ENCODE measurements around the gene NXPE1.

GRCh38 chr11:114571712-114572111, 12.0 kb upstream of the NXPE1 start:
- TF ChIP-seq, protein P1, sequence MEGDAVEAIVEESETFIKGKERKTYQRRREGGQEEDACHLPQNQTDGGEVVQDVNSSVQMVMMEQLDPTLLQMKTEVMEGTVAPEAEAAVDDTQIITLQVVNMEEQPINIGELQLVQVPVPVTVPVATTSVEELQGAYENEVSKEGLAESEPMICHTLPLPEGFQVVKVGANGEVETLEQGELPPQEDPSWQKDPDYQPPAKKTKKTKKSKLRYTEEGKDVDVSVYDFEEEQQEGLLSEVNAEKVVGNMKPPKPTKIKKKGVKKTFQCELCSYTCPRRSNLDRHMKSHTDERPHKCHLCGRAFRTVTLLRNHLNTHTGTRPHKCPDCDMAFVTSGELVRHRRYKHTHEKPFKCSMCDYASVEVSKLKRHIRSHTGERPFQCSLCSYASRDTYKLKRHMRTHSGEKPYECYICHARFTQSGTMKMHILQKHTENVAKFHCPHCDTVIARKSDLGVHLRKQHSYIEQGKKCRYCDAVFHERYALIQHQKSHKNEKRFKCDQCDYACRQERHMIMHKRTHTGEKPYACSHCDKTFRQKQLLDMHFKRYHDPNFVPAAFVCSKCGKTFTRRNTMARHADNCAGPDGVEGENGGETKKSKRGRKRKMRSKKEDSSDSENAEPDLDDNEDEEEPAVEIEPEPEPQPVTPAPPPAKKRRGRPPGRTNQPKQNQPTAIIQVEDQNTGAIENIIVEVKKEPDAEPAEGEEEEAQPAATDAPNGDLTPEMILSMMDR (IDR thresholded peaks at IDR 0.05), result no peak
- TF ChIP-seq FOXJ3 (CRISPR knock-in tag; IDR thresholded peaks at IDR 0.05; ENCODE audit: borderline replicate concordance), result no peak
- TF ChIP-seq RELA (CRISPR knock-in tag; IDR thresholded peaks at IDR 0.05; ENCODE audit: borderline replicate concordance), result no peak
